ENCODE data around the gene TMEM72.

Gene TMEM72

DNA sequence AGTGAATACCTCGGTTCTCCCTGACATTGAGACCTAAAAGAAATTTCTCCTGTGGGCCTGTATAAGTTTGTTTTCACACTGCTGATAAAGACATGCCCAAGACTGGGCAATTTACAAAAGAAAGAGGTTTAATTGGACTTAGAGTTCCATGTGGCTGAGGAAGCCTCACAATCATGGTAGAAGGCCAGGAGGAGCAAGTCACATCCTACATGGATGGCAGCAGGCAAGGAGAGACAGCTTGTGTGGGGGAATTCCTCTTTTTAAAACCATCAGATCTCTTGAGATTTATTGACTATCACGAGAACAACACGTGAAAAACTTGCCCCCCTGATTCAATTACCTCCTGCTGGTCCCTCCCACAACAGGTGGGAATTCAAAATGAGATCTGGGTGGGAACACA is 6.7 kb downstream of the TMEM72 start:
- H3K4me3 ChIP-seq (ENCODE audit: low read depth, low read length), result no peak overlapping the region
- TF ChIP-seq, protein P1, sequence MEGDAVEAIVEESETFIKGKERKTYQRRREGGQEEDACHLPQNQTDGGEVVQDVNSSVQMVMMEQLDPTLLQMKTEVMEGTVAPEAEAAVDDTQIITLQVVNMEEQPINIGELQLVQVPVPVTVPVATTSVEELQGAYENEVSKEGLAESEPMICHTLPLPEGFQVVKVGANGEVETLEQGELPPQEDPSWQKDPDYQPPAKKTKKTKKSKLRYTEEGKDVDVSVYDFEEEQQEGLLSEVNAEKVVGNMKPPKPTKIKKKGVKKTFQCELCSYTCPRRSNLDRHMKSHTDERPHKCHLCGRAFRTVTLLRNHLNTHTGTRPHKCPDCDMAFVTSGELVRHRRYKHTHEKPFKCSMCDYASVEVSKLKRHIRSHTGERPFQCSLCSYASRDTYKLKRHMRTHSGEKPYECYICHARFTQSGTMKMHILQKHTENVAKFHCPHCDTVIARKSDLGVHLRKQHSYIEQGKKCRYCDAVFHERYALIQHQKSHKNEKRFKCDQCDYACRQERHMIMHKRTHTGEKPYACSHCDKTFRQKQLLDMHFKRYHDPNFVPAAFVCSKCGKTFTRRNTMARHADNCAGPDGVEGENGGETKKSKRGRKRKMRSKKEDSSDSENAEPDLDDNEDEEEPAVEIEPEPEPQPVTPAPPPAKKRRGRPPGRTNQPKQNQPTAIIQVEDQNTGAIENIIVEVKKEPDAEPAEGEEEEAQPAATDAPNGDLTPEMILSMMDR (IDR thresholded peaks at IDR 0.05; ENCODE audit: borderline replicate concordance, insufficient read depth, low read depth, low read length), result no peak

DNA sequence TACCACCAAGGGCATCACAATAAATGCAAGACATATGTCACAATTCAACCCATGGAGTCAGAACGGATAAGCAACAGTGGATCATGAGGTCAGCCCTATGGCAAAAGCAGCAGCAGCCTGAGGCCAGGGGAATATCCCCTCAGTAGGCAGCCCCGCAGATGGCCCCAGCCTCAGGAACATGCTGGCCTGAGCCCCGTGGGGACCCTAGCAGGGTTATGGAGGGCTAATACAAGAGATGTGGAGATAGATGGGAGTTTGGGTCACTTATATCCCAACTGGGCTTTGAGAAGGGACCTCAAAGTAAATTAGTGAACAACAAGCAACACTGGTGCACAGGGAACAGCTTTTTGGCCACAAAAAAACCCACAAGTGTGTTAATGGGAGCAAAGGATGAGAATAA is 9.1 kb downstream of the TMEM72 start:
- TF ChIP-seq, protein P1 (IDR thresholded peaks at IDR 0.05; ENCODE audit: borderline replicate concordance, insufficient read depth, low read depth, low read length), result no peak

DNA sequence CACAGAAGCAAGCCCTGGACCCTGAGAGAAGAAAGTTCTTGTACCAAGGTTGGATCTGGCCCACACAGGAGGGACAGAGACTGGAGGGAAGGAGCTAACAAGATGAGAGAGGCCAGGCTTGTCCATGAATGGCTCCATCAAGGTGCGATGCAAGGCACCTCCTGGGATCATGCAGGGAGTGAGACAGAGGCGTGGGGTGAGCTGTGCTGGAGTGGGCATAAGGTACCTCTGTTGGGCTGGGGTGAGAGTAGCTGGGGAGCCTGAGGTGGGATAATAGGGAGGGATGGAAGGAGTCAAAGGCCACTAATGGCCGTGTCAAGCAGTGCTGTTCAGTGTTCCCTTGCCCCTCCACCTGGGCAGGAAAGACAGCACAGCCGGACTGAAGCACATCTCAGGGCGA is 9.9 kb downstream of the TMEM72 start:
- H3K4me3 ChIP-seq (ENCODE audit: low read depth, low read length), result no peak overlapping the region
- TF ChIP-seq, protein P1 (IDR thresholded peaks at IDR 0.05; ENCODE audit: borderline replicate concordance, insufficient read depth, low read depth, low read length), result no peak

More for the DNA sequence above, 9.1 kb downstream of the TMEM72 start:
- H3K4me3 ChIP-seq (ENCODE audit: low read depth, low read length), result no peak overlapping the region

DNA sequence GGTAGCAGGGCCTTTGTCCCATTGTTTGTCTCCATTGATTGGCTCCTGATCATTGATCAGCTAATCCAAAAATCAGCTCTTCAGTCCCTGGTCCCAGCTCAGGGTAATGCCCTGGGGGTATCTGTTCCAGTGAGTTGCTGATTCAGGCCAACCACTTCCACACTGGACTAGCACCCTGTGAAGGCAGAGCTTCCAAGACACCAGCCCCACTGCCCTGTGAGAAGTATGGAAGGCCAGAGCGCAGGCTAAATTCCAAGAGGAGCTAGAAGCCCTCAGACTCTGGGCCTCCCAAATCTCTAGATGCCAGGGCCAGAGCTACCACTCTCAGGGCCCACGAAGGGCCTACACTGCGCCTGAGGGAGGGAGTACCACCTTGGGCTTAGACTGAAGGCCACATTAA is 10.4 kb downstream of the TMEM72 start:
- TF ChIP-seq, protein P1 (IDR thresholded peaks at IDR 0.05; ENCODE audit: borderline replicate concordance, insufficient read depth, low read depth, low read length), result no peak
- H3K4me3 ChIP-seq (ENCODE audit: low read depth, low read length), result no peak overlapping the region

DNA sequence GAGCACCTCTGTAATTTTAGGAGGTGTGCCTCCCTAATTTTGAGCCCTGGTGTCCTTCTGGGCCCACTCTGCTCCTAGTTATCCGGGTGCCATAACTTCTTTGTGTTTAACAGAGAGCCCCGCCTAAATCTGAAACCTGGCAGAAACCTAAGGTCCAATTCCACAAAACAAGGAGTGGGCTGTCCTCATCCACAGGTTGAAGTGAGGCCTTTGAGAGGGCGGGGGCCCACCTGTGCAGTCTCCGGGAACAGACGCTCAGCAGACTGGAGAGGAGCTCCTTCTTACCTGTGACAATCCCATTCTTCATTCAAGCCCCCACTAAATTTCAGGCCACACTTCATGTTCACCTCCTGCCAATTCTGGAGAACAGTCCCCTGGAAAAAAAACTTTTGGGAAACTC is 10.9 kb downstream of the TMEM72 start:
- TF ChIP-seq, protein P1 (IDR thresholded peaks at IDR 0.05; ENCODE audit: borderline replicate concordance, insufficient read depth, low read depth, low read length), result no peak
- H3K4me3 ChIP-seq (ENCODE audit: low read depth, low read length), result no peak overlapping the region

DNA sequence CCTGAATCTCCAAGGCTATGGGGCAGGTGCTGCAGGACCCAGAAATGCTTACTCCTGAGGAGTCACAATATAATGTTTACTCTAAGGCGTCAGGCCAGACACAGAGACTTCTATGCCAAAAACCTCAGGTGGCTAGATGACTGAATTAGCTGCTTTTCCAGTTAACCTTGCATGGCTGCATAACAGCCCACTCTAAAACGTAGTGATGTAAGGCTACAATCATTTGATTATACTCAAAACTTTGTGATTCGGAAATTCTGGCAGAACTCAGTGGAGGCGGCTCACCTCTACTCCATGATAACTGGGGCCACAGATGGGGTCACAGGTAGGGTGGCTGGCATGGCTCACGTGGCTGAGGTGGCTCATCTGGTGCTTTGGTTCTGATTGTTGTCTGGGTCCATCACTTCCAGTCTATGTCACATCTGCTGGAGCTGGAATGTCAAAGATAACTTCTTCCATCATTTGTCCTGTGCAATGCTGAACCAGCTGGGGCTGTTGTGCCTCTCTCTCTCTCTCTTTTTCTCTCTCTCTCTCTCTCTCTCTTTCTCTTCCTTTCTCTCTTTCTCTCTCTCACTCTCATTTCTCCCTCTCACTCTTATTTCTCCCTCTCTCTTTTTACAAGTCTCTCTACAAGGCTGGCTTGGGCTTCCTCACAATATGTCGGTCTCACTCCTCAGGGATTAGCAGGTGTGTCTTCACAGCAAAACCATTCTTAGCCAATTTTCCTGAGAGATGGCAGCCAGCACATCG is 11.8 kb downstream of the TMEM72 start:
- TF ChIP-seq, protein P1 (IDR thresholded peaks at IDR 0.05; ENCODE audit: borderline replicate concordance, insufficient read depth, low read depth, low read length), result no peak
- H3K4me3 ChIP-seq (ENCODE audit: low read depth, low read length), result no peak overlapping the region

DNA sequence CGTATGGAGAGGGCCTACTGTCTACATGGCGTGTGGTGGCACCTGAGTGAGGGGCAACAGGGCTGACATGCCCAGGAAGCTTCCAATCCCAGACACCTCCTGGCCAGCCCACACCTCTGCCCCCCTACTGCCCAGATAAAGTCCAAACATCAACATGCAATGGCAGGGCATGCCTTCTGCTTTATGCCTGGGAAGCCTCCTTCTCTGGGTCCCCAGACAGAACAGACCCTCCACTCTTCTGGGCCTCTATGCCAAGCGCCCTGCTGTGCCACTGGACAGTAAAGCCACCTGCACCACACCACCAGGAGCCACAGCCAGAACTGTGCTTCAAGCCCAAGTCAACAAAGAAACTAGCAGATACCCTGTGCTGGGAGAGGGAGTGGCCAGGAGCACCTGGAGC is 12.5 kb downstream of the TMEM72 start:
- TF ChIP-seq, protein P1 (IDR thresholded peaks at IDR 0.05; ENCODE audit: borderline replicate concordance, insufficient read depth, low read depth, low read length), result no peak
- H3K4me3 ChIP-seq (ENCODE audit: low read depth, low read length), result no peak overlapping the region
